GM18870 (cell line): ENCODE results near the gene ASPN.

ENCODE experiments used
- ATAC-seq: cut with Tn5 transposase; IDR thresholded peaks from one replicate; pipeline ENCODE4 v1.9.1; 2021; ENCODE audit warnings: moderate library complexity; ENCODE audit not compliant: unreplicated experiment

The ASPN gene

GRCh38 chr9:92482329-92482728 is at the start of gene ASPN:
Gene ASPN, minus strand, starts transcription at chr9:92482506.
- no peak for ATAC-seq

GRCh38 chr9:92530893-92531292 is 48.6 kb upstream of the ASPN start:
- no peak for ATAC-seq

- ATAC-seq, result no peak
Measured at GRCh38 chr9:92529124-92529523, 46.8 kb upstream of the ASPN start.

- no peak for ATAC-seq
Measured at GRCh38 chr9:92528522-92528849, 46.2 kb upstream of the ASPN start.

- no peak for ATAC-seq
Measured at GRCh38 chr9:92527832-92528521, 45.7 kb upstream of the ASPN start.

GRCh38 chr9:92527291-92527828 is 45.1 kb upstream of the ASPN start:
- no peak for ATAC-seq

- ATAC-seq, result no peak
Measured at GRCh38 chr9:92525306-92525705, 43.0 kb upstream of the ASPN start.

- no peak for ATAC-seq
Measured at GRCh38 chr9:92524881-92525280, 42.6 kb upstream of the ASPN start.

- ATAC-seq, result no peak
Measured at GRCh38 chr9:92522983-92523970, 41.0 kb upstream of the ASPN start.

- no peak for ATAC-seq
Measured at GRCh38 chr9:92520837-92521236, 38.5 kb upstream of the ASPN start.

- no peak for ATAC-seq
Measured at GRCh38 chr9:92518199-92518598, 35.9 kb upstream of the ASPN start.

GRCh38 chr9:92517046-92517445 is 34.7 kb upstream of the ASPN start:
- no peak for ATAC-seq

GRCh38 chr9:92516521-92516920 is 34.2 kb upstream of the ASPN start:
- no peak for ATAC-seq

- ATAC-seq, result no peak
Measured at GRCh38 chr9:92514635-92515034, 32.3 kb upstream of the ASPN start.

GRCh38 chr9:92513349-92513748 is 31.0 kb upstream of the ASPN start:
- no peak for ATAC-seq

GRCh38 chr9:92512622-92513021 is 30.3 kb upstream of the ASPN start:
- ATAC-seq, result no peak

GRCh38 chr9:92510747-92511146 is 28.4 kb upstream of the ASPN start:
- ATAC-seq, result no peak

GRCh38 chr9:92509050-92509449 is 26.7 kb upstream of the ASPN start:
- ATAC-seq, result no peak

GRCh38 chr9:92508018-92508820 is 25.9 kb upstream of the ASPN start:
- ATAC-seq, result no peak

- ATAC-seq, result no peak
Measured at GRCh38 chr9:92507496-92507895, 25.2 kb upstream of the ASPN start.

- no peak for ATAC-seq
Measured at GRCh38 chr9:92507005-92507404, 24.7 kb upstream of the ASPN start.
